BLaER1 treated with 17β-estradiol and CSF1 and Interleukin-3, amounts not matched to agents 10 nM and 100 nM (cell line): Measurements from ENCODE around the gene HDGFL2.

Experiments
- H3K27ac ChIP-seq, 11 experiments: shearing (Covaris generic); formaldehyde crosslinking; 2 replicates each; pipeline ENCODE4 v1.8.1; 2022
- H3K27me3 ChIP-seq, 11 experiments: shearing (Covaris generic); formaldehyde crosslinking; 2 replicates each; pipeline ENCODE4 v1.8.1; 2022
- H3K36me3 ChIP-seq, 11 experiments: shearing (Covaris generic); formaldehyde crosslinking; 2 replicates each; pipeline ENCODE4 v1.8.1; 2022
- H3K4me1 ChIP-seq, 10 experiments: shearing (Covaris generic); formaldehyde crosslinking; 2 replicates each; pipeline ENCODE4 v1.8.1; 2022
- H3K4me2 ChIP-seq, 11 experiments: shearing (Covaris generic); formaldehyde crosslinking; 2 replicates each; pipeline ENCODE4 v1.8.1; 2022
- H3K4me3 ChIP-seq, 10 experiments: shearing (Covaris generic); formaldehyde crosslinking; 2 replicates each; pipeline ENCODE4 v1.8.1; 2022
- H3K9ac ChIP-seq, 11 experiments: shearing (Covaris generic); formaldehyde crosslinking; 2 replicates each; pipeline ENCODE4 v1.8.1; 2022
- H3K9me3 ChIP-seq, 11 experiments: shearing (Covaris generic); formaldehyde crosslinking; replicated peaks in 1 of 11; 2 replicates each; pipeline ENCODE4 v1.8.1; 2022
- H4K20me1 ChIP-seq, 11 experiments: shearing (Covaris generic); formaldehyde crosslinking; 2 replicates each; pipeline ENCODE4 v1.8.1; 2022
- Cebpa-rat ChIP-seq, 11 experiments: shearing (Covaris generic); IDR thresholded peaks; 2 replicates each; pipeline ENCODE4 v1.8.1; 2022

The HDGFL2 gene

DNA sequence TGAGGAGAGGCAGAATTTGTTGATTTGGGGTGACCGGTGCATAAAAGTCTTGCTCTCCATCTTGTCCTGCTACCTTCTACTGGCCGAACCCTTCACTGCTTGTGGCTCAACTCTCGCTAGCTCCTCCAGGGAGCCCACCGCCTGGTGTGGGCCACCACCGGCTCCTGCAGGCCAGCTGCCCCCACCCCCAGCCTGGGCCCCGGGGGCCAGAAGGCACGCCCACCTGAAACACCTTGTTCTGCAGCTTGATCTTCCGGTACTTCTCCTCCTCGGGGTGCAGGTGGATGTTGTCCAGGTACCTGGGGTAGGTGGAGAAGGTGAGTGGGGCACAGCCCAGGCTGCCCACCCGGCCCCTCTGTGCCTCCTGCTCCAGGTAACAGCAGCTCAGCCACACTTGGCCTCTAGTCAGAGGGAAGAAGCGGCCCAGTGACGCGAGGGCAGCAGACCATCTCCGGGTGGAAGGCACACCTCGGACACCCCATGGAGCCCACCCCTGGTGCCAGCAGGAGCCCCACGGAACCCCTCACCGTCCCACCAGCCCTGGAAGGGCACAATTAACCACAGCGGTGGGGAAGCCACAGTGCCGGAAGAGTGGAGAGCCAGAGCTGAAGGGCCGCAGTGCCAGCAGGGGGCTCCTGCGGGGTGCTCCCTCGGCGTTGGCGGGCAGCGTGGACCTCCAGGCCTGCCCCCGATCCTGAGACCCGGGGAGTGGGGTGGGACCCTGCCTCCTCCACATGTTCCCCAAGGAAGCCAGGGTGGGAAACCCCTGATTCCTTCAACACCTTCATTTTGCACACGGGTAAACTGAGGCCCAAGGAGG is 24.6 kb upstream of the HDGFL2 start:
- H3K9ac ChIP-seq, result no peak overlapping the region
- peaks cover 39 to 100% (median 86%) of the 10 kb centered on the region in 11 experiments; a peak in 21 of 22 replicates for H4K20me1 ChIP-seq
- H3K9me3 ChIP-seq, result no peaks in the 10 kb centered on the region
- H3K4me3 ChIP-seq, result no peak overlapping the region
- H3K27me3 ChIP-seq, result no peaks in the 10 kb centered on the region
- H3K27ac ChIP-seq, result no peak overlapping the region
- peaks cover 88 to 100% (median 98%) of the 10 kb centered on the region in 11 experiments for H3K36me3 ChIP-seq
- H3K4me1 ChIP-seq, result peaks cover 5 to 17% (median 7%) of the 10 kb centered on the region in 10 experiments; a peak in 19 of 20 replicates
- no peak for TF ChIP-seq Cebpa-rat (IDR thresholded peaks at IDR 0.05)
- H3K4me2 ChIP-seq, result no peak overlapping the region

DNA sequence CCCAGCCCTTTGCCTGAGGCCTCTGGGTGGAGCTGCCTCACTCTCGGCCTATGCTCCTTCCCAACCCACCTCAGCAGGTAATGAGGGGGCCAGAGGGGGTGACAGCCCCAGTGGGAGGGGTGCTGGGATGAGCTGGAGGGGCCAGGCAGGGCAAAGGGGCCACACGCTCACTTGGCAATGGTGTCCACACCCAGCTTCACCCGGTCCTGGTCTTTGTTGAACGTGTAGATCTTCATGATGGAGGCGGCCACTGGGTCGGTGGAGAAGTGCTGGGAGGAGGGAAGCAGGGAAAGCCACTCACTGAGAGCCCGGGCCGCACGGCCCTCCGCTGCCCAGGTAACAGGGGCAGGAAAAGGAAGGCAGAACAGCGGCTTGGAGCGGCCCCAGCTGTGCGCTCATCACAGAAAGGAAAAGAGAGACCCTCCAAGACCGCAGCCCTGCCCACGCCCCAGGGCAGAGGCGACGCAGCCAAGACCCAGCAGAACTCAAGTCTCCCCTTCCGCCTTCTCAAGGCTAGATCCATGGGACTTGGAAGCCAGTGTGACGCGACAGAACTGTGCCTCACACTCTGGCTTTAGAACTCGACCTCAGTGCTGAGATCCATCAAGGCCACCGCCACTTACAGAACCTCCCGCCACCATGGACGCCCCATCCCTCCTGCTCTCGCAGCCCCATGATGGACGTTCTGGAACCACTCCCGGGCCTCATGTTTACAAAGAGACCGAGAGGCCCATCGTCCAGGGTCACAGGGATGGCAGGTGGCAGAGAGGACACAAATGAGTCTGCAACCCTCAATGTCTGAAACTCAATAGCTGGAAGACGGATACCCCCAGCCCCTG is 23.7 kb upstream of the HDGFL2 start:
- no peak overlapping the region for H3K4me2 ChIP-seq
- no peaks in the 10 kb centered on the region for H3K9me3 ChIP-seq
- no peak overlapping the region for H3K9ac ChIP-seq
- peaks cover 13 to 25% (median 14%) of the 10 kb centered on the region in 10 experiments for H3K4me1 ChIP-seq
- no peak for TF ChIP-seq Cebpa-rat (IDR thresholded peaks at IDR 0.05)
- peaks cover 91 to 100% (median 97%) of the 10 kb centered on the region in 11 experiments for H3K36me3 ChIP-seq
- peaks cover 42 to 100% (median 86%) of the 10 kb centered on the region in 11 experiments; a peak in 21 of 22 replicates for H4K20me1 ChIP-seq
- no peak overlapping the region for H3K27ac ChIP-seq
- no peaks in the 10 kb centered on the region for H3K27me3 ChIP-seq
- no peak overlapping the region for H3K4me3 ChIP-seq

GRCh38 chr19:4449022-4449638 is 23.0 kb upstream of the HDGFL2 start:
- Histone ChIP-seq H3K4me3 (no peak overlapping the region), H3K36me3 (peaks cover 83 to 100% (median 92%) of the 10 kb centered on the region in 11 experiments), H4K20me1 (peaks cover 46 to 100% (median 86%) of the 10 kb centered on the region in 11 experiments; a peak in 21 of 22 replicates), H3K9me3 (no peaks in the 10 kb centered on the region), H3K27ac (no peak overlapping the region), H3K9ac (no peak overlapping the region), H3K4me2 (no peak overlapping the region), H3K27me3 (no peaks in the 10 kb centered on the region), H3K4me1 (peaks cover 21 to 32% (median 21%) of the 10 kb centered on the region in 10 experiments)
- no peak for TF ChIP-seq Cebpa-rat (IDR thresholded peaks at IDR 0.05)

- no peak overlapping the region for H3K9ac ChIP-seq
- peaks cover 26 to 35% (median 26%) of the 10 kb centered on the region in 10 experiments for H3K4me1 ChIP-seq
- no peak overlapping the region for H3K4me3 ChIP-seq
- no peak overlapping the region for H3K4me2 ChIP-seq
- peaks cover 47 to 100% (median 86%) of the 10 kb centered on the region in 11 experiments for H4K20me1 ChIP-seq
- H3K9me3 ChIP-seq, result no peaks in the 10 kb centered on the region
- H3K27ac ChIP-seq, result no peak overlapping the region
- no peaks in the 10 kb centered on the region for H3K27me3 ChIP-seq
- peaks cover 78 to 100% (median 86%) of the 10 kb centered on the region in 11 experiments for H3K36me3 ChIP-seq
- no peak for TF ChIP-seq Cebpa-rat (IDR thresholded peaks at IDR 0.05)
Observed at GRCh38 chr19:4449639-4450028, 22.5 kb upstream of the HDGFL2 start.

GRCh38 chr19:4452230-4452990 is 19.7 kb upstream of the HDGFL2 start:
- Histone ChIP-seq H3K4me2 (peak overlapping the region; percentile 90 to 100 (median 99)), H3K27me3 (no peaks in the 10 kb centered on the region), H4K20me1 (peaks cover 60 to 96% (median 82%) of the 10 kb centered on the region in 11 experiments), H3K9me3 (no peaks in the 10 kb centered on the region), H3K27ac (peak overlapping the region; percentile 9 to 64 (median 45); a peak in 16 of 22 replicates), H3K4me3 (no peak overlapping the region), H3K36me3 (peaks cover 51 to 77% (median 59%) of the 10 kb centered on the region in 11 experiments), H3K9ac (peak overlapping the region; percentile 26 to 82 (median 59); a peak in 19 of 22 replicates), H3K4me1 (peaks cover 43 to 54% (median 50%) of the 10 kb centered on the region in 10 experiments)
- no peak for TF ChIP-seq Cebpa-rat (IDR thresholded peaks at IDR 0.05)

- no peak for TF ChIP-seq Cebpa-rat (IDR thresholded peaks at IDR 0.05)
- Histone ChIP-seq H3K4me2 (peak overlapping the region; percentile 90 to 100 (median 99)), H3K27me3 (no peaks in the 10 kb centered on the region), H3K4me1 (peaks cover 48 to 60% (median 55%) of the 10 kb centered on the region in 10 experiments), H3K36me3 (peaks cover 40 to 66% (median 48%) of the 10 kb centered on the region in 11 experiments), H3K9ac (peak overlapping the region; percentile 26 to 82 (median 59); a peak in 20 of 22 replicates), H4K20me1 (peaks cover 60 to 85% (median 72%) of the 10 kb centered on the region in 11 experiments), H3K4me3 (no peak overlapping the region), H3K27ac (peak overlapping the region in 10 of 11 experiments; percentile 9 to 64 (median 47); a peak in 16 of 22 replicates), H3K9me3 (no peaks in the 10 kb centered on the region)
Observed at GRCh38 chr19:4453232-4454179, 18.6 kb upstream of the HDGFL2 start.
